Neuronal stem cell (in vitro differentiated cells): ENCODE data around the gene NABP2.
A peak's percentile ranks its signal among the peaks of the same experiment; 100 is the strongest.

Experiments used
- DNase-seq: peaks from one replicate; pipeline ENCODE4 v3.0.0-alpha.2; 2013; ENCODE audit warnings: low spot score
- H2AFZ ChIP-seq: one replicate; pipeline ENCODE4 v1.6.1; 2013; ENCODE audit warnings: mild to moderate bottlenecking, low read length, inconsistent platforms
- H2AK5ac ChIP-seq: 2 replicates; pipeline ENCODE4 v1.6.1; 2013; ENCODE audit warnings: low read depth, mild to moderate bottlenecking, inconsistent platforms, low read length, moderate library complexity, mixed read lengths
- H2BK120ac ChIP-seq: 2 replicates; pipeline ENCODE4 v1.6.1; 2013; ENCODE audit warnings: low read depth, mild to moderate bottlenecking, inconsistent platforms, low read length, moderate library complexity, mixed read lengths
- H2BK12ac ChIP-seq: one replicate; pipeline ENCODE4 v1.6.1; 2013; ENCODE audit warnings: low read length, inconsistent platforms
- H2BK15ac ChIP-seq: 2 replicates; pipeline ENCODE4 v1.6.1; 2013; ENCODE audit warnings: mild to moderate bottlenecking, low read length, inconsistent platforms, mixed read lengths
- H2BK5ac ChIP-seq: one replicate; pipeline ENCODE4 v1.6.1; 2013; ENCODE audit warnings: inconsistent platforms, mild to moderate bottlenecking, low read length, moderate library complexity
- H3K14ac ChIP-seq: one replicate; pipeline ENCODE4 v1.6.1; 2013; ENCODE audit warnings: low read length, inconsistent platforms
- H3K18ac ChIP-seq: 2 replicates; pipeline ENCODE4 v1.6.1; 2013; ENCODE audit warnings: low read length, inconsistent platforms
- H3K23ac ChIP-seq: 2 replicates; pipeline ENCODE4 v1.6.1; 2013; ENCODE audit warnings: low read depth, mild to moderate bottlenecking, mixed read lengths, low read length, inconsistent platforms; ENCODE audit not compliant: poor library complexity
- H3K27ac ChIP-seq: replicated peaks from 3 replicates; pipeline ENCODE4 v1.5.1; 2013; ENCODE audit warnings: low read length, inconsistent platforms
- H3K27me3 ChIP-seq, 3 experiments: 2 replicates each; pipeline ENCODE4 v1.6.1; 2013; ENCODE audit warnings: low read length in 3 of 3, mild to moderate bottlenecking in 2 of 3, inconsistent platforms in 1 of 3, low read depth in 1 of 3, mixed read lengths in 1 of 3, moderate library complexity in 1 of 3; ENCODE audit not compliant: control insufficient read depth in 3 of 3, insufficient read depth in 3 of 3
- H3K36me3 ChIP-seq, 2 donors: replicated peaks in 1 of 2; 2 replicates each; pipeline ENCODE4 v1.6.1; 2013; ENCODE audit warnings: low read length in 2 of 2; ENCODE audit not compliant: control insufficient read depth in 2 of 2, insufficient read depth in 2 of 2
- H3K4ac ChIP-seq: 2 replicates; pipeline ENCODE4 v1.6.1; 2013; ENCODE audit warnings: inconsistent platforms, mild to moderate bottlenecking, low read length, moderate library complexity
- H3K4me1 ChIP-seq, 2 donors: 1 replicate in 1 of 2; 2 replicates in 1 of 2; pipeline ENCODE4 v1.6.1; 2013; ENCODE audit warnings: low read length in 2 of 2, low read depth in 1 of 2; ENCODE audit not compliant: control insufficient read depth in 2 of 2, insufficient read depth in 1 of 2
- H3K4me2 ChIP-seq: one replicate; pipeline ENCODE4 v1.6.1; 2013; ENCODE audit warnings: mild to moderate bottlenecking, low read length, inconsistent platforms; ENCODE audit not compliant: insufficient read depth, poor library complexity, severe bottlenecking
- H3K4me3 ChIP-seq, 2 donors: 2 replicates each; pipeline ENCODE4 v1.5.1; 2013; ENCODE audit warnings: low read length in 2 of 2, mild to moderate bottlenecking in 2 of 2, inconsistent platforms in 1 of 2, moderate library complexity in 1 of 2
- H3K79me1 ChIP-seq: one replicate; pipeline ENCODE4 v1.6.1; 2013; ENCODE audit warnings: low read depth, mild to moderate bottlenecking, inconsistent platforms, low read length, moderate library complexity
- H3K9ac ChIP-seq: one replicate; pipeline ENCODE4 v1.6.1; 2013; ENCODE audit warnings: mild to moderate bottlenecking, low read depth, low read length, inconsistent platforms; ENCODE audit not compliant: poor library complexity
- H3K9me3 ChIP-seq, 2 donors: replicated peaks in 1 of 2; 2 replicates each; pipeline versions ENCODE3 to v1.6.1; 2013; ENCODE audit warnings: low read length in 2 of 2, mild to moderate bottlenecking in 2 of 2, inconsistent platforms in 1 of 2, low read depth in 1 of 2, mixed read lengths in 1 of 2, moderate library complexity in 1 of 2; ENCODE audit not compliant: control insufficient read depth in 2 of 2, insufficient read depth in 1 of 2
- H4K8ac ChIP-seq: one replicate; pipeline ENCODE4 v1.6.1; 2013; ENCODE audit warnings: low read depth, mild to moderate bottlenecking, inconsistent platforms, low read length, moderate library complexity
- H4K91ac ChIP-seq: one replicate; pipeline ENCODE4 v1.6.1; 2013; ENCODE audit warnings: low read length, low read depth, mild to moderate bottlenecking, inconsistent platforms; ENCODE audit not compliant: poor library complexity
- WGBS, 2 donors: extraction: QIAGEN DNeasy Blood & Tissue Kit; methylation state at CpG; one replicate each; pipeline ENCODE4 v1.1.7; 2013; ENCODE audit warnings: missing lambda C conversion rate in 2 of 2, mixed read lengths in 1 of 2; ENCODE audit not compliant: insufficient read length in 2 of 2, insufficient replicate concordance in 1 of 2; ENCODE audit errors: extremely low coverage in 2 of 2; 5-methylcytosine and 5-hydroxymethylcytosine counted together

Gene NABP2

DNA sequence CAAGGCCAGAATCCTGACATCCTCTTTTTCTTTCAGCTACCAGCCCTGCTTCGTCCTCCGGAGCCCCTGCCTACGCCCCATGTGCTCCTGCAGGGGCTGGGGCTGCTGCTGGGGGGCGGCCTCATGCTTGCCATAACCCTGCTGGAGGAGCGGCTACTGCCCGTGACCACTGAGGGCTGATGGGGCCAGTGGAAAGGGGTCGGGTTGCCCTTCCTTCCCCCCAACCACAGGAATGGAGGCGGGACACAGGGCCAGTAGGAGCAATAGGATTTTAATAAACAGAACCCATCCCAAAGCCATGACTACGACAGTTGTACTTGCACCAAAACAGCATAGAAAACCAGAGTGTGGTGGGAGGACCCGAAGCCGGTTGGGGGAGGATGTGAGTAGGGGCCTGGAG lies 13.4 kb downstream of the NABP2 start:
- Histone ChIP-seq H3K4me3 (no peak overlapping the region), H3K36me3 (peaks cover 39 to 64% of the 10 kb centered on the region in 2 donors), H3K9me3 (peaks cover 5 to 7% of the 10 kb centered on the region in 2 donors), H2BK12ac (no peak overlapping the region), H3K14ac (no peak overlapping the region), H3K18ac (no peak overlapping the region), H3K9ac (no peak overlapping the region), H3K27ac (no peak overlapping the region), H2AK5ac (no peak overlapping the region), H4K91ac (no peak overlapping the region), H3K23ac (no peak overlapping the region), H3K4me1 (peaks cover 0 to 2% of the 10 kb centered on the region in 2 donors), H4K8ac (no peak overlapping the region), H3K4me2 (no peak overlapping the region), H2BK5ac (peak overlapping the region; percentile 39), H2AFZ (no peak overlapping the region), H2BK120ac (no peak overlapping the region), H3K4ac (no peak overlapping the region), H3K79me1 (peaks cover 4% of the 10 kb centered on the region), H3K27me3 (no peaks in the 10 kb centered on the region), H2BK15ac (no peak overlapping the region)
- no CpG with 5 or more reads among the region's 11 CpGs for WGBS, 2 donors
- no peak for DNase-seq

- Histone ChIP-seq H4K8ac (no peak overlapping the region), H3K9ac (peak overlapping the region; percentile 70), H2AK5ac (no peak overlapping the region), H3K18ac (peak overlapping the region; percentile 38), H2BK120ac (no peak overlapping the region), H2BK5ac (no peak overlapping the region), H3K14ac (peak overlapping the region; percentile 56), H3K27ac (no peak overlapping the region), H3K4me3 (no peak overlapping the region), H3K9me3 (peaks cover 5 to 7% of the 10 kb centered on the region in 2 donors), H4K91ac (no peak overlapping the region), H3K23ac (peak overlapping the region; percentile 85), H3K4me2 (no peak overlapping the region), H3K4me1 (peaks cover 0 to 2% of the 10 kb centered on the region in 2 donors), H3K79me1 (peaks cover 4% of the 10 kb centered on the region), H3K27me3 (no peaks in the 10 kb centered on the region), H2AFZ (no peak overlapping the region), H3K36me3 (peaks cover 63 to 95% of the 10 kb centered on the region in 2 donors), H3K4ac (no peak overlapping the region), H2BK12ac (no peak overlapping the region), H2BK15ac (no peak overlapping the region)
- no CpG with 5 or more reads among the region's 9 CpGs for WGBS, 2 donors
- no peak for DNase-seq
Measured at GRCh38 chr12:56241424-56242303, 17.5 kb downstream of the NABP2 start.

- H3K9me3 ChIP-seq = peaks cover 5 to 7% of the 10 kb centered on the region in 2 donors
- H2BK120ac ChIP-seq = no peak overlapping the region
- no peak overlapping the region for H2BK15ac ChIP-seq
- no CpG with 5 or more reads among the region's 13 CpGs for WGBS, 2 donors
- H3K14ac ChIP-seq = no peak overlapping the region
- H3K4me3 ChIP-seq = no peak overlapping the region
- H3K18ac ChIP-seq = no peak overlapping the region
- H3K27ac ChIP-seq = no peak overlapping the region
- H3K9ac ChIP-seq = no peak overlapping the region
- H4K91ac ChIP-seq = no peak overlapping the region
- no peak for DNase-seq
- H2AFZ ChIP-seq = no peak overlapping the region
- no peak overlapping the region for H4K8ac ChIP-seq
- no peak overlapping the region for H3K23ac ChIP-seq
- H3K4me1 ChIP-seq = peaks cover 0 to 2% of the 10 kb centered on the region in 2 donors
- H2BK12ac ChIP-seq = no peak overlapping the region
- no peak overlapping the region for H3K4me2 ChIP-seq
- H3K36me3 ChIP-seq = peaks cover 70 to 94% of the 10 kb centered on the region in 2 donors
- H3K27me3 ChIP-seq = no peaks in the 10 kb centered on the region
- no peak overlapping the region for H2BK5ac ChIP-seq
- no peak overlapping the region for H2AK5ac ChIP-seq
- no peak overlapping the region for H3K4ac ChIP-seq
- H3K79me1 ChIP-seq = peaks cover 4% of the 10 kb centered on the region
Measured at GRCh38 chr12:56242986-56243385, 18.8 kb downstream of the NABP2 start.

DNA sequence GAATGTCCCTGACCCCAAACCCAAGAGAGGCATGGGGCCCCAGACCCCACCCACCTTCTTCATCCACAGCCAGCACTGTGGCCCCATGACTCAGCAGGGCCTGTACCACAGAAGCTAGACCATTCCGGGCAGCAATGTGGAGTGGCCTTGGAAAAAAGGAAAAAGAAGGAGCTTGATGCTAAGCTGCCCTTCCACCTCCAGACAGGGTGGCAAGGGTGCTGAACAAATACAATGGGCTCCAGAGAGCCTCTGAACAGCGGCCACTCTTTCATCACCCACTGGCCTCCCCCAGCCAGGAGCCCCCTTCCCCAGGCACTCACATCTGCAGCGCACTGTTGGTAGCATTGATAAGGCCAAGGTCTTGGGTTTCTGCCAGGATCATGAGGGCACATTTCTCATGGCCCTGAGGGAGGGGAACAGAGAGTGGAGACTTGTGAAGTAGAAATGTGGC lies 19.6 kb downstream of the NABP2 start:
- no peak overlapping the region for H4K91ac ChIP-seq
- H2BK5ac ChIP-seq = no peak overlapping the region
- WGBS, 2 donors = no CpG with 5 or more reads among the region's 3 CpGs
- H3K23ac ChIP-seq = no peak overlapping the region
- H3K4me3 ChIP-seq = no peak overlapping the region
- H3K9me3 ChIP-seq = peaks cover 5 to 7% of the 10 kb centered on the region in 2 donors
- no peak overlapping the region for H2BK12ac ChIP-seq
- H3K4me2 ChIP-seq = no peak overlapping the region
- H3K4ac ChIP-seq = no peak overlapping the region
- H4K8ac ChIP-seq = no peak overlapping the region
- H3K4me1 ChIP-seq = no peaks in the 10 kb centered on the region
- H3K14ac ChIP-seq = no peak overlapping the region
- H3K27me3 ChIP-seq = no peaks in the 10 kb centered on the region
- H2AK5ac ChIP-seq = no peak overlapping the region
- no peak overlapping the region for H3K18ac ChIP-seq
- H3K36me3 ChIP-seq = peaks cover 74 to 97% of the 10 kb centered on the region in 2 donors
- H3K27ac ChIP-seq = no peak overlapping the region
- H2AFZ ChIP-seq = no peak overlapping the region
- no peak overlapping the region for H2BK15ac ChIP-seq
- no peak overlapping the region for H2BK120ac ChIP-seq
- no peak for DNase-seq
- H3K9ac ChIP-seq = no peak overlapping the region
- peaks cover 4% of the 10 kb centered on the region for H3K79me1 ChIP-seq
